Ascending aorta (tissue), 2 donors: ENCODE results near the gene RALGAPB. TPM values are rescaled to one million over a fixed set of nuclear protein-coding genes. Genes with fewer than 3 reads are reported as not detected.

ENCODE experiments used
- DNase-seq, 2 donors: peaks; one replicate each; pipeline ENCODE4 v3.0.0-alpha.2; 2019; ENCODE audit warnings: low spot score in 2 of 2
- H3K27ac ChIP-seq, 2 donors: fragments of 200-600 bp; sonication (generic); one replicate each; pipeline ENCODE4 v1.5.1; 2016 to 2017; ENCODE audit warnings: mild to moderate bottlenecking in 1 of 2
- H3K27me3 ChIP-seq: fragments of 200-600 bp; sonication (generic); one replicate; pipeline ENCODE4 v1.5.1; 2017
- H3K36me3 ChIP-seq, 2 donors: fragments of 200-600 bp; sonication (generic); one replicate each; pipeline ENCODE4 v1.5.1; 2016
- H3K4me1 ChIP-seq, 2 donors: fragments of 200-600 bp; sonication (generic); one replicate each; pipeline ENCODE4 v1.5.1; 2016 to 2017; ENCODE audit warnings: mild to moderate bottlenecking in 1 of 2
- H3K4me3 ChIP-seq, 2 donors: fragments of 200-600 bp; sonication (generic); one replicate each; pipeline ENCODE4 v1.5.1; 2016 to 2017; ENCODE audit warnings: mild to moderate bottlenecking in 1 of 2
- H3K9me3 ChIP-seq, 2 donors: fragments of 200-600 bp; sonication (generic); one replicate each; pipeline ENCODE4 v1.5.1; 2016
- intact Hi-C: fragments of 100-400 bp; cut with DNase I; formaldehyde crosslinking; loops from one replicate; pipeline ENCODE4 v1.15.1; 2023
- total RNA-seq: library from RNA; depleted of rRNA; stranded (reverse); fragments of >200 nt; gene quantifications from one replicate; pipeline ENCODE4 v1.1.0, GENCODE V29; 2016
- TF ChIP-seq, protein P1 (sequence below), 3 experiments: fragments of 200-600 bp in 2 of 3; fragments of 450-650 bp in 1 of 3; sonication (generic) in 2 of 3; IDR thresholded peaks; one replicate each; pipeline ENCODE4 v1.5.1; 2016 to 2019; ENCODE audit warnings: antibody characterized with exemption in 3 of 3, mild to moderate bottlenecking in 1 of 3, moderate library complexity in 1 of 3

RALGAPB gene
- total RNA-seq, 1 donor from 2014 or later = 19.4 TPM

DNA sequence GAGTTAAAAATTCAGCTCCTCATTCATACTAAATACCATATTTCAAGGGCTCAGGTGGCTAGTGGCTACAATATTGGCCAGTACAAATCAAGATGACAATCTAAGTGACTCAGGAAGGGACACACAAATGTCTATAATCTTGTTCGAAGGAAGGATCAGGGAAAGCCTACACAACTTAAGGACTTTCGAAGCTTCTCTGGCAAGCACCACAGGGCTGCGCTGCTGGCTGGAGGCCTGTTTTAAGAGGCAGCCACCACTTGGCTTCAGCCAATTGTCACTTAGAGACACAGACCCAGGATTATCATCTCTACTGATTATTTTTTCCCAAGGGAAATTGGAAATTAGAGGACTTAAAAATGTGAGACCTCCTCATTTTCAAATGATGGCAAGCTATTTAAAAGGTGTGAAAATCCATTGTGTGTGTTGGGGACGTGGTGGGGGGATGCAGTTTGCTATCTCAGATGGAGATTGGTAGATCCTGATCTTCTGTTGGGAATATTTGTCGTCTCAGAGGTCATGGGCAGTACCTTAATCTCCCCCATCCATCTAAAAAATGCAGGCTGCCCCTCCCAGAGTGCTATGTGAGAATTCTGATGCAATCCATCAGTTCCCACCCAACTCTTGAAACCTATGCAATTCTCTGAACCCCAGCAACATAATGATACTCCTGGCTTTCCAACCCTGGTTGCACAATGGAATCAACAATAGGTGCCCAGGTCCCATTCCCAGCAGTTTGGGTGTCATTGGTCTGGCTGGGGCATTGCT lies 140.3 kb downstream of the RALGAPB start:
- intact Hi-C loops = no loop called here
- H3K4me1 ChIP-seq = no peaks in the 10 kb centered on the region
- H3K4me3 ChIP-seq = no peak overlapping the region

DNA sequence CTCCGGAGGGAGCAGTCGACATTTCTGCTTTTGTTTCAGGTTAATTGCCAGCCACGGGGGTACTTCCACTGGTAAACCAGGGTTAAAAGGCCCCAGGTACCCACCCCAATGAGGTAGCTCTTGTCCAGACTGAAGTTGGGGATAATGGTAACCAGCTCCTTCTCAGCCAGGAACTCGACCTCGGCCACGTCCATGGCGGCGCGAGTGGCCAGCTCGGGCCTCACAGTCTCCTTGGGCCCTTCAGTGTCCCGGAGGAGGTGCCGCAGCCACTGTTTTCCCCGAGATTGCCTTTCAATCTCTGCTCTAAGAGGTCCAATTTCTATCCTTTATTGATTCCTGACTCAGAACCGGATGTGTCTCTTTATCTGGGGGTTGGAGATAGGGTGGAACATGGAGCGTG lies 142.6 kb downstream of the RALGAPB start:
- no peaks in the 10 kb centered on the region for H3K9me3 ChIP-seq
- DNase-seq = no peak
- TF ChIP-seq, protein P1, sequence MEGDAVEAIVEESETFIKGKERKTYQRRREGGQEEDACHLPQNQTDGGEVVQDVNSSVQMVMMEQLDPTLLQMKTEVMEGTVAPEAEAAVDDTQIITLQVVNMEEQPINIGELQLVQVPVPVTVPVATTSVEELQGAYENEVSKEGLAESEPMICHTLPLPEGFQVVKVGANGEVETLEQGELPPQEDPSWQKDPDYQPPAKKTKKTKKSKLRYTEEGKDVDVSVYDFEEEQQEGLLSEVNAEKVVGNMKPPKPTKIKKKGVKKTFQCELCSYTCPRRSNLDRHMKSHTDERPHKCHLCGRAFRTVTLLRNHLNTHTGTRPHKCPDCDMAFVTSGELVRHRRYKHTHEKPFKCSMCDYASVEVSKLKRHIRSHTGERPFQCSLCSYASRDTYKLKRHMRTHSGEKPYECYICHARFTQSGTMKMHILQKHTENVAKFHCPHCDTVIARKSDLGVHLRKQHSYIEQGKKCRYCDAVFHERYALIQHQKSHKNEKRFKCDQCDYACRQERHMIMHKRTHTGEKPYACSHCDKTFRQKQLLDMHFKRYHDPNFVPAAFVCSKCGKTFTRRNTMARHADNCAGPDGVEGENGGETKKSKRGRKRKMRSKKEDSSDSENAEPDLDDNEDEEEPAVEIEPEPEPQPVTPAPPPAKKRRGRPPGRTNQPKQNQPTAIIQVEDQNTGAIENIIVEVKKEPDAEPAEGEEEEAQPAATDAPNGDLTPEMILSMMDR (IDR thresholded peaks at IDR 0.05) = no peak
- no peaks in the 10 kb centered on the region for H3K36me3 ChIP-seq
- intact Hi-C loops = no loop called here
- no peaks in the 10 kb centered on the region for H3K4me1 ChIP-seq
- H3K4me3 ChIP-seq = no peak overlapping the region
- H3K27me3 ChIP-seq = no peaks in the 10 kb centered on the region
- no peak overlapping the region for H3K27ac ChIP-seq

More for the DNA sequence above, 140.3 kb downstream of the RALGAPB start:
- DNase-seq = no peak
- TF ChIP-seq, protein P1 (IDR thresholded peaks at IDR 0.05) = no peak
- no peak overlapping the region for H3K27ac ChIP-seq
- H3K9me3 ChIP-seq = no peaks in the 10 kb centered on the region
- H3K36me3 ChIP-seq = no peaks in the 10 kb centered on the region
- H3K27me3 ChIP-seq = no peaks in the 10 kb centered on the region

DNA sequence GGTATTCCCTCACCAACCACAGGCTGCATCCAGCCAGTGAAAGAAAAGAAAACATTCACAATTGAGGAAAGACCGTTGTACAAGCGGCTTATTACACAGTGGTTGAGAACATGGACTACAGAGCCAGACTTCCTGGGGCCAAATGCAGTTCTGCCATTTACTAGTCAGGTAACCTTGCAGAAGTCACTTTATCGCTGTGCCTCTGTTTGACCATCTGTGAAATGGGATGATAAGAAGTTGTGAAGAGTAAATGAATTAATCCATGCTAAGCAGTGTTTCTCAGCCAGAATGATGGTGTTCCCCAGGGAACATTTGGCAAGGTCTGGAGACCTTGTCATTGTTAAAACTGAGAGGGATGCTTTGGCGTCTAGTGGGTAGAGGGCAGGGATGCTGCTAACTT lies 143.8 kb downstream of the RALGAPB start:
- Histone ChIP-seq H3K9me3 (no peaks in the 10 kb centered on the region), H3K4me3 (no peak overlapping the region), H3K36me3 (no peaks in the 10 kb centered on the region), H3K4me1 (no peaks in the 10 kb centered on the region), H3K27ac (no peak overlapping the region), H3K27me3 (no peaks in the 10 kb centered on the region)
- DNase-seq = no peak
- TF ChIP-seq, protein P1 (IDR thresholded peaks at IDR 0.05) = no peak
- intact Hi-C loops = no loop called here

DNA sequence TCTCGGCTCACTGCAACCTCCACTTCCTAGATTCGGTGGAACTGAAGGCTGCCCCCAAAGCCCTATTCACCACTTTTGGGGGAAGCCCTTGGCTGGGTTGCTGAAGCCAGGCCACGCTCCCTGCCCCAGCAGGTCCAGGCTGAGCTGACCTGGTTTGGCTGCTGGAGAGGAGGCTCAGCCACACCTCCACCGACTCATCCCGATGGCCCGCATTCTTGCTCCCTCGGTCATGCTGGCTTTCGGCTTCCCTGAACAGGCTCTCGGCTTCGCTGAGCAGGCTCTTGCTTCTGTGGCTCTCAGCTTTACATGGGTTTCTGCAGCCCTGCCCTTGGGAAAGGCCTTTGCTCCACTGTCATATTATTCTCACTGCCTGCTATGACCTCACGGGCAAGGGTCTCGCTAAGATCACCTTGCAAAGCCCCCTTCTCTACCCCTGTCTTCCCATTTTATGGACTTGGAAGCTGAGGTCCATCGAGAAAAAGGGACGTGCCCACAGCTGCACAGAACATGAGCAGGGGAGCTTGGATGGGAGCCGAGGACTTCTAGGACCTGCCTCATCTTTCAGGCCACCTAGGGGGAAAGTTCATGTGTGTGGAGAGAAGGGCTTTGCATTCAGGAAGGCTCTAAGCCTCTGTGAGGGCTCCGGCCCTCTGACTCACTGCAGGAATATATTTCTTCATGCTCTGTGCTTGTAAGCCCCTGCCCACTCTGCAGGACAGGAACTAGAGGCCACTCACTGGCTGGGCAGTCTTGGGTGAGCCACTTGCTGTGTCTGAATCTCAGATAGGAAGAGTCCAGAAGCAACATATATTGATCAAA lies 144.6 kb downstream of the RALGAPB start:
- H3K36me3 ChIP-seq = no peaks in the 10 kb centered on the region
- H3K4me1 ChIP-seq = no peaks in the 10 kb centered on the region
- H3K27me3 ChIP-seq = no peaks in the 10 kb centered on the region
- TF ChIP-seq, protein P1 (IDR thresholded peaks at IDR 0.05) = no peak
- no peaks in the 10 kb centered on the region for H3K9me3 ChIP-seq
- intact Hi-C loops = no loop called here
- no peak for DNase-seq
- no peak overlapping the region for H3K27ac ChIP-seq
- no peak overlapping the region for H3K4me3 ChIP-seq

DNA sequence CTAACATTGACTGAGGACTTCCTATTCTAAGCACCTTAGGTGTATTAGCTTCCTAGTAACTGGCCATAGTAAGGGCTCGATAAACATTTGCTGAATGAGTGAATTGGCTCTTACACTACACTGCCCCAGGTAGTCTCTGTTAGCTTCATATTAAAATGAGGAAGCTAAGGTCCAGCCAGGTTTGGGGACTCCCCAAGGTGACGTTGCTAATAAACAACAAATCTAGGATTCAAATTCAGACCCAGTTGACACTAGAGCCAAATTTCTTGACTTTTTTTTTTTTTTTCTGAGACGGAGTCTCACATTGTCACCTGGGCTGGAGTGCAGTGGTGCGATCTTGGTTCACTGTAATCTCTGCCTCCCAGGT lies 145.2 kb downstream of the RALGAPB start:
- Histone ChIP-seq H3K27ac (no peak overlapping the region), H3K9me3 (no peaks in the 10 kb centered on the region), H3K27me3 (no peaks in the 10 kb centered on the region), H3K4me1 (no peaks in the 10 kb centered on the region), H3K36me3 (no peaks in the 10 kb centered on the region), H3K4me3 (no peak overlapping the region)
- intact Hi-C loops = no loop called here
- TF ChIP-seq, protein P1 (IDR thresholded peaks at IDR 0.05) = no peak
- DNase-seq = no peak
